Measurements from ENCODE around the gene FMN1. TPM values are rescaled to one million over a fixed set of nuclear protein-coding genes. Genes with fewer than 3 reads are reported as not detected.

FMN1 gene
- total and polyA plus RNA-seq, 8 donors, result 1.9 to 10.2 (median 3.0) TPM

- no peaks in the 10 kb centered on the region for H3K4me1 ChIP-seq
- no peak overlapping the region for H3K27ac ChIP-seq
- no peak overlapping the region for H3K4me3 ChIP-seq
- no peak for ATAC-seq
- no peak for FAIRE-seq
- WGBS, 2 donors, result 70 to 82% methylated on average over 2 of the region's 2 CpGs
- H3K9me3 ChIP-seq, result no peaks in the 10 kb centered on the region
- DNase-seq, result no peak
- no peaks in the 10 kb centered on the region for H3K36me3 ChIP-seq
- intact Hi-C loops (cut with DNase I), result no loop called here
- TF ChIP-seq, protein P1, sequence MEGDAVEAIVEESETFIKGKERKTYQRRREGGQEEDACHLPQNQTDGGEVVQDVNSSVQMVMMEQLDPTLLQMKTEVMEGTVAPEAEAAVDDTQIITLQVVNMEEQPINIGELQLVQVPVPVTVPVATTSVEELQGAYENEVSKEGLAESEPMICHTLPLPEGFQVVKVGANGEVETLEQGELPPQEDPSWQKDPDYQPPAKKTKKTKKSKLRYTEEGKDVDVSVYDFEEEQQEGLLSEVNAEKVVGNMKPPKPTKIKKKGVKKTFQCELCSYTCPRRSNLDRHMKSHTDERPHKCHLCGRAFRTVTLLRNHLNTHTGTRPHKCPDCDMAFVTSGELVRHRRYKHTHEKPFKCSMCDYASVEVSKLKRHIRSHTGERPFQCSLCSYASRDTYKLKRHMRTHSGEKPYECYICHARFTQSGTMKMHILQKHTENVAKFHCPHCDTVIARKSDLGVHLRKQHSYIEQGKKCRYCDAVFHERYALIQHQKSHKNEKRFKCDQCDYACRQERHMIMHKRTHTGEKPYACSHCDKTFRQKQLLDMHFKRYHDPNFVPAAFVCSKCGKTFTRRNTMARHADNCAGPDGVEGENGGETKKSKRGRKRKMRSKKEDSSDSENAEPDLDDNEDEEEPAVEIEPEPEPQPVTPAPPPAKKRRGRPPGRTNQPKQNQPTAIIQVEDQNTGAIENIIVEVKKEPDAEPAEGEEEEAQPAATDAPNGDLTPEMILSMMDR (IDR thresholded peaks at IDR 0.05), result no peak
- H3K27me3 ChIP-seq, result no peaks in the 10 kb centered on the region
Measured at GRCh38 chr15:33046329-33046728, 148.2 kb downstream of the FMN1 start.

DNA sequence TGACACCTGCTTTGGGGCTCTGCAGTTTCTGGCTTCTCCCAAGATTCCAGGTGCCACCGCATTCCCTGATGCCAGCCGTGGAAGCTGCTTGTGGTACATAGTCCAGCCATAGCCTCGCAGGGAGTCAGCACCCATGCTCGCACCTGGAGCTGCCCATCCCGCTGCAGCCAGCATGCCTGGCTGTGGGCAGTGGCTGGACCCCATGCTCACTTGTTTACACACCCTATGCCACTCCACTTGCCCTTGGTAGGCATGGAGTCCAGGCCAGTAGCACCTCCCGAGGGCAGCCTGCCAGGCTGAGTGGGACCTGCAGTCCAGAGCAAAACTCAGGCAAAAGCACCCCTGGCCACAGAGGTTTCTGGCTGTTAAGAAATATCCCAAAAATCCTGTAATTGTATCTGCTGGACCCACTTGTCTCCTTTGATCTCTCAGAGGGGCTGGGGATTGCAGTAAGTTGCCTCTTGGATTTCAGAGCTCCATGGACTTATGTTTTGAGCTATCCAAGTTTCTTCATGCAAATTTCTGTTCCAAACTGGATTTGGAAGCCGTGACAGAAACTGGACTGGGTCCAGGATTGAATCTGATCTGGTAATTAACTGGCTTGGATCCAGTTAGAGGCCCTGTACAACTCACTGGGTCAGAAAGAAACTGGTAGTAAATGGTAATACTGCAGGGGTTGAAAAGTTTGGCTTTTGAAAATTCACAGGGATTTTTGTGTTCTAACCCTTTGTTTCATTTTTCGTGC lies 149.3 kb downstream of the FMN1 start:
- Histone ChIP-seq H3K4me3 (no peak overlapping the region), H3K27me3 (no peaks in the 10 kb centered on the region), H3K9me3 (no peaks in the 10 kb centered on the region), H3K27ac (peak overlapping the region in 1 of 4 donors; percentile 4), H3K36me3 (no peaks in the 10 kb centered on the region), H3K4me1 (no peaks in the 10 kb centered on the region)
- DNase-seq (peak in 2 of 6 donors; percentile 30 to 47), FAIRE-seq (no peak), ATAC-seq (peak in 2 of 4 donors; percentile 29 to 36)
- intact Hi-C loops (cut with DNase I), result no loop called here
- 67 to 72% methylated on average over 8 of the region's 8 CpGs for WGBS, 2 donors
- TF ChIP-seq, protein P1 (IDR thresholded peaks at IDR 0.05), result no peak

- ATAC-seq (no peak), FAIRE-seq (no peak), DNase-seq (no peak)
- Histone ChIP-seq H3K36me3 (no peaks in the 10 kb centered on the region), H3K4me3 (no peak overlapping the region), H3K9me3 (no peaks in the 10 kb centered on the region), H3K27me3 (no peaks in the 10 kb centered on the region), H3K27ac (peak overlapping the region in 1 of 4 donors; percentile 4), H3K4me1 (no peaks in the 10 kb centered on the region)
- intact Hi-C loops (cut with DNase I), result no loop called here
- TF ChIP-seq, protein P1 (IDR thresholded peaks at IDR 0.05), result no peak
- WGBS, 2 donors, result 46 to 83% methylated on average over 1 of the region's 1 CpG
Measured at GRCh38 chr15:33044598-33044997, 149.9 kb downstream of the FMN1 start.

GRCh38 chr15:33043636-33044035 lies 150.9 kb downstream of the FMN1 start:
- TF ChIP-seq, protein P1 (IDR thresholded peaks at IDR 0.05), result no peak
- H3K4me3 ChIP-seq, result no peak overlapping the region
- no peak overlapping the region for H3K27ac ChIP-seq
- no peak for ATAC-seq
- H3K36me3 ChIP-seq, result no peaks in the 10 kb centered on the region
- peaks cover 0 to 7% (median 0%) of the 10 kb centered on the region in 3 donors for H3K4me1 ChIP-seq
- DNase-seq, result no peak
- intact Hi-C loops (cut with DNase I), result no loop called here
- no peaks in the 10 kb centered on the region for H3K27me3 ChIP-seq
- FAIRE-seq, result no peak
- WGBS, 2 donors, result 73 to 74% methylated on average over 4 of the region's 4 CpGs
- H3K9me3 ChIP-seq, result no peaks in the 10 kb centered on the region

DNA sequence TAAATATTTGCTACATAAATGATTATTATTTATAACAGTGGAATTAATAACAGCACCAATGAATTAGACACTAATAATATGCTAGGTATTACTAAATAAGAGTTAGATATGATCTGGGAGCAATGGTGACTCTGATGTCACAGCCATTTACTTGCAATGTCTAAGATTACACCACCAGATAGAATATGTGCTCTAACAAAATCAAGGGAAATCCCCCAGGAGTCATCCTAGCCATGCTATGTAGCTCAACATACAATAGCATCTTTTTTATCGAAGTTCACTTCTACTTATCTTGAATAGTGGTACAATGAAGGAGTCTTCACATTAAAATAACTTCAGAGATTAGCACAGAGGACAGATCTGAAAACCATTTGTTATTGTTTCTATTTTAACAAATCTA lies 154.0 kb downstream of the FMN1 start:
- intact Hi-C loops (cut with DNase I), result no loop called here
- no peak for DNase-seq
- 72 to 87% methylated on average over 1 of the region's 1 CpG for WGBS, 2 donors

More for the DNA sequence above, 154.0 kb downstream of the FMN1 start:
- no peak for ATAC-seq
- Histone ChIP-seq H3K27ac (no peak overlapping the region), H3K27me3 (no peaks in the 10 kb centered on the region), H3K4me1 (peaks cover 0 to 7% (median 0%) of the 10 kb centered on the region in 3 donors), H3K9me3 (no peaks in the 10 kb centered on the region), H3K4me3 (no peak overlapping the region), H3K36me3 (no peaks in the 10 kb centered on the region)
- no peak for FAIRE-seq
- TF ChIP-seq, protein P1 (IDR thresholded peaks at IDR 0.05), result no peak
